Endothelial cell of umbilical vein (primary cell): Measurements from ENCODE around the gene SLC25A1. TPM values are rescaled to one million over a fixed set of nuclear protein-coding genes. Genes with fewer than 3 reads are reported as not detected.

Experiments
- BruUV-seq: library from RNA; stranded (reverse); fragments of 400-500 nt; replicated peaks from 2 replicates; lab custom pipeline; 2021; lab: Mats Ljungman, UMichigan
- CTCF ChIA-PET: fragments of 300-600, 350-600 bp; sonication (Branson Sonifier 250); formaldehyde crosslinking; loops from one replicate; lab custom pipeline; 2021; ENCODE audit warnings: antibody characterized with exemption, inconsistent platforms; lab: Charles Lee
- POLR2A ChIA-PET: fragments of 300-600, 350-600 bp; sonication (Branson Sonifier 250); formaldehyde crosslinking; loops from one replicate; lab custom pipeline; 2021; ENCODE audit warnings: antibody characterized with exemption, inconsistent platforms; lab: Charles Lee
- DNase-seq: peaks from one replicate; pipeline ENCODE4 v3.0.0-alpha.2; 2011; ENCODE audit warnings: low read depth, low spot score
- FAIRE-seq: peaks from 2 replicates; lab custom pipeline; 2011; peaks lifted over from hg19 to GRCh38; lab: Jason Lieb, UNC
- H2AFZ ChIP-seq: 2 replicates; pipeline ENCODE4 v1.6.0; 2012; ENCODE audit warnings: low read depth, low read length, control low read depth, inconsistent platforms
- H3K27ac ChIP-seq: 2 replicates; pipeline ENCODE4 v1.5.1; 2011; ENCODE audit warnings: low read depth, mild to moderate bottlenecking, control low read depth, low read length, moderate library complexity; ENCODE audit not compliant: insufficient read depth
- H3K27me3 ChIP-seq, 2 experiments: 2 replicates each; pipeline versions ENCODE4 v1.6.0 to v1.6.1; 2011; ENCODE audit warnings: low read length in 2 of 2, mixed read lengths in 1 of 2; ENCODE audit not compliant: control insufficient read depth in 2 of 2, insufficient read depth in 2 of 2
- H3K36me3 ChIP-seq, 2 experiments: 2 replicates in 1 of 2; 3 replicates in 1 of 2; pipeline ENCODE4 v1.5.1; 2011; ENCODE audit warnings: low read length in 2 of 2, mild to moderate bottlenecking in 1 of 2, moderate library complexity in 1 of 2; ENCODE audit not compliant: control insufficient read depth in 2 of 2, insufficient read depth in 2 of 2; ENCODE audit errors: extremely low read depth in 1 of 2
- H3K4me1 ChIP-seq: 3 replicates; pipeline ENCODE4 v1.5.1; 2011; ENCODE audit warnings: mild to moderate bottlenecking, low read length; ENCODE audit not compliant: control insufficient read depth, insufficient read depth; ENCODE audit errors: extremely low read depth
- H3K4me2 ChIP-seq: 2 replicates; pipeline ENCODE4 v1.6.1; 2011; ENCODE audit warnings: low read length, control low read depth, mixed read lengths; ENCODE audit not compliant: insufficient read depth
- H3K4me3 ChIP-seq, 3 experiments: fragments of 200-600 bp in 1 of 3; sonication (generic), shearing (Covaris generic) in 1 of 3; replicated peaks in 1 of 3; 2 replicates each; pipeline ENCODE4 v1.5.1; 2011 to 2016; ENCODE audit warnings: control low read depth in 3 of 3, low read length in 3 of 3, mild to moderate bottlenecking in 2 of 3, inconsistent platforms in 1 of 3, low read depth in 1 of 3, moderate library complexity in 1 of 3; ENCODE audit not compliant: insufficient read depth in 1 of 3
- H3K79me2 ChIP-seq: 2 replicates; pipeline ENCODE4 v1.6.0; 2012; ENCODE audit warnings: low read length, inconsistent platforms; ENCODE audit not compliant: control insufficient read depth, insufficient read depth
- H3K9ac ChIP-seq: replicated peaks from 2 replicates; pipeline ENCODE3; 2011; ENCODE audit warnings: low read length, control low read depth; ENCODE audit not compliant: insufficient read depth; ENCODE audit errors: extremely low read depth
- H3K9me1 ChIP-seq: replicated peaks from 3 replicates; pipeline ENCODE4 v1.6.0; 2011; ENCODE audit warnings: mild to moderate bottlenecking, low read length; ENCODE audit not compliant: control insufficient read depth, insufficient read depth; ENCODE audit errors: extremely low read depth
- H3K9me3 ChIP-seq: replicated peaks from 2 replicates; pipeline ENCODE4 v1.5.1; 2012; ENCODE audit warnings: low read length, inconsistent platforms; ENCODE audit not compliant: control insufficient read depth, insufficient read depth
- H4K20me1 ChIP-seq: replicated peaks from 2 replicates; pipeline ENCODE3; 2011; ENCODE audit warnings: mild to moderate bottlenecking, low read length; ENCODE audit not compliant: control insufficient read depth, insufficient read depth; ENCODE audit errors: extremely low read depth
- EZH2 ChIP-seq: IDR thresholded peaks from 2 replicates; pipeline ENCODE4 v1.6.1; 2012; ENCODE audit warnings: borderline replicate concordance, low read depth, mild to moderate bottlenecking, moderate library complexity, low read length, inconsistent platforms; ENCODE audit not compliant: severe bottlenecking
- FOS ChIP-seq: IDR thresholded peaks from 2 replicates; pipeline ENCODE4 v1.6.1; 2011; ENCODE audit warnings: mild to moderate bottlenecking, low read length, moderate library complexity, borderline replicate concordance; ENCODE audit not compliant: insufficient read depth
- GATA2 ChIP-seq: IDR thresholded peaks from 2 replicates; pipeline ENCODE4 v1.7.0; 2011; ENCODE audit warnings: low read depth, mild to moderate bottlenecking, moderate library complexity, mixed read lengths, low read length; ENCODE audit not compliant: insufficient read length, insufficient read depth
- JUN ChIP-seq: IDR thresholded peaks from 2 replicates; pipeline ENCODE4 v1.6.1; 2011; ENCODE audit warnings: borderline replicate concordance, low read depth; ENCODE audit not compliant: insufficient read length, insufficient read depth
- MYC ChIP-seq: IDR thresholded peaks from one replicate; pipeline ENCODE4 v1.6.1; 2011; ENCODE audit warnings: mild to moderate bottlenecking, low read depth, low read length
- POLR2A ChIP-seq: IDR thresholded peaks from 2 replicates; pipeline ENCODE4 v1.6.1; 2012; ENCODE audit warnings: low read depth, mild to moderate bottlenecking, control low read depth, low read length
- POLR2AphosphoS5 ChIP-seq: IDR thresholded peaks from 2 replicates; pipeline ENCODE4 v1.6.1; 2012; ENCODE audit warnings: low read depth, mild to moderate bottlenecking, control low read depth, low read length, moderate library complexity; ENCODE audit not compliant: insufficient read depth
- dilution Hi-C: fragments of 300-500 bp; cut with MboI; formaldehyde crosslinking; loops from one replicate; pipeline ENCODE4 v1.15.0; 2019; ENCODE audit warnings: low sequenced_read_pairs; ENCODE audit not compliant: extremely low pct_ligation_motif_present
- intact Hi-C: fragments of 100-400 bp; cut with micrococcal nuclease; formaldehyde crosslinking; loops from one replicate; pipeline ENCODE4 v1.10.0; 2022
- polyA plus RNA-seq, 4 experiments: library from polyadenylated mRNA; depleted of rRNA in 3 of 4; stranded (reverse) in 3 of 4; unstranded in 1 of 4; fragments of >200 nt; gene quantifications; 2 replicates each; pipeline versions ENCODE4 v1.2.1 to v1.2.3, GENCODE V29; 2011 to 2012; ENCODE audit warnings: missing spikeins in 1 of 4
- total RNA-seq: library from RNA; stranded (reverse); gene quantifications from 2 replicates; pipeline ENCODE4 v1.2.3, GENCODE V29; 2021
- TF ChIP-seq, protein P1 (sequence below), 2 donors: IDR thresholded peaks; 1 replicate in 1 of 2; 2 replicates in 1 of 2; pipeline ENCODE4 v1.5.1; 2011; ENCODE audit warnings: low read length in 2 of 2, mild to moderate bottlenecking in 2 of 2, moderate library complexity in 2 of 2, control low read depth in 1 of 2, inconsistent platforms in 1 of 2, low read depth in 1 of 2; ENCODE audit not compliant: insufficient read depth in 1 of 2; ENCODE audit errors: extremely low read depth in 1 of 2
- TF ChIP-seq, protein P2 (sequence below): IDR thresholded peaks from 2 replicates; pipeline ENCODE4 v1.6.1; 2011; ENCODE audit not compliant: insufficient read depth, insufficient read length

Gene SLC25A1
- total and polyA plus RNA-seq, 2 donors (not counting 3 experiments of a cell fraction or from before 2014, with no cell fraction given) = 80.0 to 94.5 TPM

DNA sequence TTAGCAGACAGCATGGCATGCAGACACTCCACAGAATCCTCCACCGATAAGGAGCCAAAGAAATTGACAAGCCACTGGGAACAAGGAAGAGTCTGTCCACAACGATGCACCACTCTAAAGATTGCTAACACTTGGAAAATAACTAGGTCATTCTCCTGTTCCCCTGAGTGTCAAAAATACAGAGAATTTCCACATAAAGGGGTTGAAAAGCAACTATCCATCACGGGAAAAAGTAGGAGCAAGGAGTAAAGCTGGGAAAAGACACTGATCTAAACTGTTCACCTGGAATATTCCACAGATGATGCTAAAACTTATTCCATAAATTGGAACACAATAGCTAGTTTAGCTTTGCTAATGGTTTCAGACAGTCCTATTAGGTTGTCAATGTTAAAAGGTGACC is 47.0 kb upstream of the SLC25A1 start:
- no peak overlapping the region for H3K27ac ChIP-seq
- H3K9ac ChIP-seq = no peak overlapping the region
- FAIRE-seq (no peak), DNase-seq (no peak)
- no peak overlapping the region for H3K4me3 ChIP-seq
- no peaks in the 10 kb centered on the region for H3K27me3 ChIP-seq
- TF ChIP-seq FOS = no peak
- TF ChIP-seq POLR2A = no peak
- TF ChIP-seq EZH2 = no peak
- TF ChIP-seq POLR2AphosphoS5 = no peak
- no peak for TF ChIP-seq GATA2
- no peak for TF ChIP-seq MYC
- TF ChIP-seq, protein P1, sequence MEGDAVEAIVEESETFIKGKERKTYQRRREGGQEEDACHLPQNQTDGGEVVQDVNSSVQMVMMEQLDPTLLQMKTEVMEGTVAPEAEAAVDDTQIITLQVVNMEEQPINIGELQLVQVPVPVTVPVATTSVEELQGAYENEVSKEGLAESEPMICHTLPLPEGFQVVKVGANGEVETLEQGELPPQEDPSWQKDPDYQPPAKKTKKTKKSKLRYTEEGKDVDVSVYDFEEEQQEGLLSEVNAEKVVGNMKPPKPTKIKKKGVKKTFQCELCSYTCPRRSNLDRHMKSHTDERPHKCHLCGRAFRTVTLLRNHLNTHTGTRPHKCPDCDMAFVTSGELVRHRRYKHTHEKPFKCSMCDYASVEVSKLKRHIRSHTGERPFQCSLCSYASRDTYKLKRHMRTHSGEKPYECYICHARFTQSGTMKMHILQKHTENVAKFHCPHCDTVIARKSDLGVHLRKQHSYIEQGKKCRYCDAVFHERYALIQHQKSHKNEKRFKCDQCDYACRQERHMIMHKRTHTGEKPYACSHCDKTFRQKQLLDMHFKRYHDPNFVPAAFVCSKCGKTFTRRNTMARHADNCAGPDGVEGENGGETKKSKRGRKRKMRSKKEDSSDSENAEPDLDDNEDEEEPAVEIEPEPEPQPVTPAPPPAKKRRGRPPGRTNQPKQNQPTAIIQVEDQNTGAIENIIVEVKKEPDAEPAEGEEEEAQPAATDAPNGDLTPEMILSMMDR (IDR thresholded peaks at IDR 0.05; ENCODE audit: extremely low read depth in 1 of 2, insufficient read depth in 1 of 2, low read depth in 1 of 2, low read length in 2 of 2) = no peak
- TF ChIP-seq JUN = no peak
- TF ChIP-seq, protein P2, sequence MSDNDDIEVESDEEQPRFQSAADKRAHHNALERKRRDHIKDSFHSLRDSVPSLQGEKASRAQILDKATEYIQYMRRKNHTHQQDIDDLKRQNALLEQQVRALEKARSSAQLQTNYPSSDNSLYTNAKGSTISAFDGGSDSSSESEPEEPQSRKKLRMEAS = no peak
- ChIA-PET POLR2A (no interaction called here), CTCF (no interaction called here)
- no peaks in the 10 kb centered on the region for H3K9me1 ChIP-seq
- no peak overlapping the region for H3K4me2 ChIP-seq
- dilution Hi-C loops (no loop called here), intact Hi-C loops (no loop called here)
- no peaks in the 10 kb centered on the region for H3K79me2 ChIP-seq
- no peaks in the 10 kb centered on the region for H3K4me1 ChIP-seq
- no TSS peak for BruUV-seq
- no peaks in the 10 kb centered on the region for H4K20me1 ChIP-seq
- H2AFZ ChIP-seq = no peak overlapping the region
- H3K36me3 ChIP-seq = no peaks in the 10 kb centered on the region
- H3K9me3 ChIP-seq = no peaks in the 10 kb centered on the region
